Activated CD4-positive, CD25-positive, alpha-beta regulatory T cell treated with anti-CD3 and anti-CD28 coated beads, Interleukin-2, amount 50 U/mL, for 72 hours (primary cell): ENCODE measurements around the gene DDX31.

ENCODE experiments used
- DNase-seq: peaks from one replicate; pipeline ENCODE4 v3.0.0; 2021

Gene DDX31

DNA sequence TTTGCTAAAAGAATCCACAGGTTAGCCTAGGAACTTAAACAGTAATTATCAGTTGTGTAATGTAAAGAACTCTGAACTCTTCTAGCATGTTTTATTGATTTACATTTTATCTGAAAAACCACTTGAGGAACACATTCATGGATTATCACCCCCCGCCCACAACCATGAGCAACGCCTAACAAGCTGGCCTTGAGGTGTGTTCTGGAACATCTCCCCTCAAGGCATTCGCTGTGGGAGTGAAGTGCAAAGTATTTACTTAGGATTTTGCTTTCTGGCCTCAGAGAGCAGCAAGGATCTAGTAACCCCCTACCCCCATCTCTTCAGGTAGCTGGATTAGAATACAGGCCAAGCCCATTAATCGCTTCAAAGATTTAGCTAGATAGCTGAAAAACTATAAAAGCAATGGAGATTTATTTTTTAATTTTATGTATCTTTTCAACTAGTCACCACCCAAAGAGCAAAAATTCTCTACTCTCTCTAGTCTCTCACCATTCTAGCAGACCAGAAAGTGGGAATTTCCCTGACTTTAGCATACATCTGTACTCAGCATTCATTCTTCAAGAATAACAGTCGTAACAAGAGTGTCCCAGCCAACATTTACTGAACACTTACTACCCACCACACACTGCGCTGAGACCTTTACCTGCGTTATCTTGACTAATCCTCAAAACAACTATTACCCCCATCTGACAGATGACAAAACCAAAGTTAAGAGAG, 37.2 kb downstream of the DDX31 start:
- DNase-seq: no peak

- no peak for DNase-seq
Observed at GRCh38 chr9:132631685-132632084, 38.1 kb downstream of the DDX31 start.

GRCh38 chr9:132631280-132631679, 38.5 kb downstream of the DDX31 start:
- no peak for DNase-seq

DNA sequence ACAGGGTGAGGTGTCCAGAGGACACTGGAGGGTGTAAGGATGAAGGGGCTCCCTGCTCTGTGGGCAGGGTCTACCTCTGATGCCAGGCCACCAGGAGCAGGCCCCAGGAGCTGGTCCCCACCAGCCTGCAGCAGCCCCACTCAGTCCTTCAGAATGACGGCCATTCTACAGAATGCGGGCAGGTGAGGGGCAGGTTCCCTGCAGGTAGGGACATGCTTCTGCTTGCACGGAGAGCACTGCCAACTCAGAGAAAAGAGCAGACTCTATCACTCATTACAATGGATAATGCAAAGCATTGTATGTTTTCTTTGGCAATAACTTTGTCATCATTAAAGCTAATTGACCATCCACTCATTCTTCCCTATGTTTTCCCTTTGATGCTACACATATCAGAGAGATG, 39.0 kb downstream of the DDX31 start:
- no peak for DNase-seq

DNA sequence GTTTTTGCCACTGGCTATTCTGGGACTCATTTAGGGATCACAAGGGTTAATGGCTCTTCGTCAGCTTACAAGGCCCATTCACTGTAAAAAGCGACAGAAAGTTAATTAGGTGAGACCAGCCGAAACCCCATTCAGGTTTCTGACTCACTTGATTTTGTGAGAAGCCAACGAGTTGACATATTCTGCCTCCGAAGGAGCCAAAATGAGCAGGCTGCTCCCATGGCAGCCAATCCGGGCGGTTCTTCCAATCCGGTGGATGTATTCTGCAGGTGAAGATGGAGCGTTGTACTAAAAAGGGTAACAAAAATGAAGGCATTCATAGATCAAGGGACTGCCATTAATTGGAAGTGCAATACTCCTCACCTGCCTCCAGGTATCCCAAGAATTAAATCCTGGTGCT, 39.7 kb downstream of the DDX31 start:
- no peak for DNase-seq

- DNase-seq: no peak
Observed at GRCh38 chr9:132628746-132629145, 41.0 kb downstream of the DDX31 start.

- DNase-seq: no peak
Observed at GRCh38 chr9:132627594-132627993, 42.2 kb downstream of the DDX31 start.

GRCh38 chr9:132627106-132627505, 42.7 kb downstream of the DDX31 start:
- DNase-seq: no peak

GRCh38 chr9:132626285-132626684, 43.5 kb downstream of the DDX31 start:
- DNase-seq: no peak

GRCh38 chr9:132622159-132622558, 47.6 kb downstream of the DDX31 start:
- no peak for DNase-seq

DNA sequence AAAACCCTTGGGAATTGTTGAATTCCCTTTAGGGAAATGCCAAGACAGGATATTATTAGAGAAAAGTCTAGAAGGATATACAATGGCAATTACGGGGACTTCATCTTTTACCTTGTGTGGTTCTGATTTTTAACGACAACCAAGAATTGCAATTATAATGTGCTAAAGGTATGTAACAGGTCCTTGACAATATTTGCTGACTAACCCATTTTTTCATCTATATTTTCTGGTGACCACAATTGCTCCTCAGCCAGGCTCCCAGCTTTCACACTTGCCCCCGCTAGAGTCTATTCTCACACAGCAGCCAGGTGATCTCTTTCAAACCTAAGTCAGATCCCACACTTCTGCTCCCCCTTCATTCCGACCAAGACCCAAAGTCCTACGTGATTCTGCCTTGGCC, 53.1 kb downstream of the DDX31 start:
- DNase-seq: no peak

DNA sequence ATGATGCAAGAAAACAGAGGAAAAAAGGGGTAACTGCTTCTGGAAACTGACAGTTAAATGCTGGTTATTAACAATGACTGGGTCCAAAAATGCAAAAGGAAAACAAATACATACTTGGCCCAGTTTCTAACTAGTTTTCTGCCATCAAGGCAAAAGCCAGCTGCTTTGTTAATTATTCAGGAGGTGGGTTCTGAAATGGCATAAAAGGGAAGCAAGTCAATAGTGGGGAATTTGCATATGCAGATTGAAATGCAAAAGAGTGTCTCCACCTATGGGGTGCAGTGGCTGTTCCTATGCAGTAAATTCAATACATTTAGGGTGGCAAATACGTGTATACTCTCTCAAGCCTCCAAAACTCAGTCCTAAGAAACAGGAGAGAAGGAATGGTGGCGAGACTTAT, 54.0 kb downstream of the DDX31 start:
- DNase-seq: no peak

GRCh38 chr9:132614324-132614723, 55.5 kb downstream of the DDX31 start:
- DNase-seq: no peak

DNA sequence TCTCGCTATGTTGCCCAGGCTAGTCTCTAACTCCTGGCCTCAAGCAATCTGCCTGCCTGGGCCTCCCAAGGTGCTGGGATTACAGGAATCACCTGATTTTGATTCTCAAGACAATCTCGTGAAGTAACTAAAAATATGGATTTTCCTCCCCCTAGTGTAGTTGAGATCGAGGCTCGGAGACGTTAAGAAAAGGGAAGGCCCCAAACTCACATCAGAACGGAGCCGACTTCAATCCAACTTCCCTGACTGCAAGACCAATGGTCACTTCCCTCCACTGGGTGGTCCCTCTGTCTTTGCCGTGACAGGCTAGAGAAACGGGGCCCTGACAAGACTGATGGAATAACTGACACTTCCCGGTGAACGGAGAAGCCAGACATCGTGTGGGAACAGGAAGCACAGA, 59.1 kb downstream of the DDX31 start:
- DNase-seq: no peak

DNA sequence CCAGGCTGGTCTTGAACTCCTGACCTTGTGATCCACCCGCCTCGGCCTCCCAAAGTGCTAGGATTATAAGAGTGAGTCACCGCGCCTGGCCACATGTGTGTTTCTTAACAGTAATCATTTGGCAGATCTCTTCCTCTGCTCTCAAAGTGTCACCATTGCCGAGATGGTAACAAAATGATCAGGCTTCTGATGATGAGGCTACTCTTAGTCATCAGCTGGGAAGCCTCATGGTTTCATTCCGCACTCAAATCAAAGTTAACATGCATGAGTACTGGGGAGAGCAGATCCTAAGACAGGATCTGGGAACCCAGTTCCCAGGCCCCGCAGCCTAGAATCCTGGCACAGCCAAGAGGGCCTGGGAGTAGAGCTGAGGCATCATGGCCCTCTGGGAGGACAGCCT, 60.0 kb downstream of the DDX31 start:
- no peak for DNase-seq

- DNase-seq: no peak
Observed at GRCh38 chr9:132609184-132609583, 60.6 kb downstream of the DDX31 start.

DNA sequence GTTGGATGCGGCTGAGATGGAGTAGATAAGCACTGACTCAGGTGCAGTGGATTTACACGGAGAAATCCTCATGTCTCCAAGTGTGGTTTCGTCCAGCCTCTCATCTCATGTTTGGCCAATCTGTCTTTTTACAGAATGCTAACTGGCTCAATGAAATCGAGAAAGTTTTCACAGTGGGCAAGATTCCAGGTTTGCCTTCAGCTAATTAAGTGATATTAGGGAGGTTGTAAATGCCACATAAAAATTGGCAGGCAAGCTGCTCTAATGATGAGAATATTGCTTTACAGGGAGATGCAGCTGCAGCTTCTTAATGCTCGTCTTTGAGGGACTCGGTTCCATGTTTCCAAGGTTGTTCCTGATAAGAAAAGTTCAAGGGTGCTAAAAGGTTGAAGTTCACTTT, 63.7 kb downstream of the DDX31 start:
- no peak for DNase-seq

DNA sequence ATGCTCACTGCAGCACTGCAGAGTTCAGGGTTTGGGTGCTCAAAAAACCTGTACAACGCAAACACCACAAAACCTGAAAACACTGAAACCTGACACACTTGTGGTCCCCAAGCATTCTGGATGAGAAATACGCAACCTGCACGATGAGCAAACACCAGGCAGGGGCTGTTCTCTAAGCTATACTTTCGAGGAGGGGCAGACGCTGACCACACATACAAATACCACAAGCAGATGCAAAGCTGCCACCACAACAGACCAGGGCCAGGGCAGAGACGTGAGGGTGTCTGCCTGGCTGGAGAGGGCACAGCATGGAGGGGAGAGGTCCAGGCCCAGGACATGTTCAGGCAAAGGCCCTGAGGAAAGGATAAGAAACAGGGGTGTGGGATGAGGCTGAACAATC, 64.4 kb downstream of the DDX31 start:
- DNase-seq: no peak

DNA sequence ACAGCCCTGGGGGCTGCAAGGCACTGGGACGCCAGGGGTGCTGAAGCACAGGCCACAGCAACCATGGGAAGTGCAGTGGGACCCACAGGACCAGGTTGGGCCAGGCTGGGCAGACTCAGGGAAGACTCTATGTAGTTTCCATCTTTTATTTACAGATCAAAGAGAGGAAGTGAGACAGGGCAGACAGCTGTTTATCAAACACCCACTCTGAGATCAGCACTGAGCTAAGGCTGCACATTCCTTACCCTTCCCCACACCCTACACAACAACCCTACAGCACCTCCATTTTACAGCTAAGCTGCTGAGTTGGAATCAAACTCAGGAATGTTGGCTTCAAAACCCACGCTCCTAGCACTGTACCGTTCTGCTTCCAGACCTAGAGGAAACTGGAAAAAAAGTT, 67.6 kb downstream of the DDX31 start:
- no peak for DNase-seq

- DNase-seq: no peak
Observed at GRCh38 chr9:132600326-132600984, 69.3 kb downstream of the DDX31 start.

DNA sequence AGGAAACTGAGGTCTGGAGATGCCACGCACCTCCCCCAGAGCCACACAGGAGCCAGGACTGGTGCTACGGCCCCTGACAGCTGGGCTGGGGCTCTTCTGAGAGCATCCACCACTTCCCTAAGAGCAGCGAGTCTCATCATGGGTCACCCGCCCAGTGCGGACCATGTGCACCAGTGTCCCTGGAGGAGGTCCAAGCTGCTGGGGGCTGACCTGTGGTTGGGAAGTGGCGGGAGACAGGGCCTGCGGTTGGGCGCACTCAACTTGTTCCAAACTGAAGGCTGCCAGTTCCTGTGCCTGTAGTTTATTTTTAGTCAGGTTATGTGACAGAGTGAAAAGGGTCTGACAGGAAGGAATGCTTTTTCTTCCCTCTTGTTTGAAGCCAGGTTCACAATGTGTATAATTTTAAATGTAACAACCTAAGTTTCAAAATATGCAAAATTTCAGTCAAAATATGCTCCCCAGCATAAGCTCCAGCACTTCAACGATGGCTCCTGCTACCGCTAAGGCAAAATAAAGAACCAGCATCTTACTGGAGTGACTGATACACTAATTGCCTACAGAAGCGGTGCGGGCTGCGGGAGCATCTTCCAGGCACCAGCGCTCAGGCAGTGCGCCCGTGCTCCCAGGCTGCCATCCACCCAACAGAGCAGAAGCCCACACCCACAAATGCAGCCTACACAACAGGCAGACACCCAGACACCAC, 72.6 kb downstream of the DDX31 start:
- DNase-seq: no peak

DNA sequence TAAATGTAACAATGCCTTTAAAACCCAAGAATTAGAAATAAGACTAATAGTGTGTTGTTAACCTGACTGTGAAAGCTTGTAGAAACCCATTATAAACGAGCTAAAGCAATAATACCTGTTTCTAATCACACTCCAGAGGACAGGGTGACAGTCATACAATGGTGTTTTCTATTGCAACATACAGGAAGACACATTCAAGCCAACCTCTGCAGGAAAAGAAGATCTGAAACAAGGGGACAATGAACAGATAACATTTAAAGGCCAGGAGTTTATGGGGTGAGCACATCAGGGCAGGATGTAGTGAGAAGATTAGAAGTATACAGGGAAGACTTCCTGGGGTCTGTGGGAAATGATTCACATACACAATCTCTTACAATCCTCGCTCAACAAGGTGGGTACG, 73.6 kb downstream of the DDX31 start:
- no peak for DNase-seq

DNA sequence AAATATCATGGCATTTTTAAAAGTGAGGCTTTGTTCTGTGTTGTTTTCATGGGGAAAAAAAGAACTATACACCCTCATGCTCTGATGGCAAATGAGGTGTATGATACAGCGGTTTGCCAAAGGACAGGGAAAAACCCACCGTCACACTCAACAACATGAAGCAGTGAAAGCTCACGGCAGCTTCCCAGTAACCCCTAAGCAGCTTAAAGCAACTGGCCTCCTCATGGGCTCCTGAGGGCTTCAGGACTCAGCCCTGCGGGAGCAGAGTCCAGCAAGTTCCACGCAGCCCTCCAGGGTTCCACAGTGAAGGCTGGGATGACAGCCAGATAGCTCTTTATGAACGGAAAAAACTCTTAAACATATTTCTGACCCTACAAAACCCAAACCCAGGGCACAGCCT, 74.5 kb downstream of the DDX31 start:
- no peak for DNase-seq

- no peak for DNase-seq
Observed at GRCh38 chr9:132594412-132594811, 75.4 kb downstream of the DDX31 start.
